T-helper 2 cell (primary cell): Measurements from ENCODE around the gene IFNAR1.
A peak's percentile ranks its signal among the peaks of the same experiment; 100 is the strongest.

ENCODE experiments used
- DNase-seq, 5 experiments: peaks; one replicate each; pipeline versions ENCODE4 v3.0.0 to v3.0.0-alpha.2; 2012 to 2022
- total RNA-seq, 2 donors: gene quantifications; one replicate each; lab custom pipeline; 2026; lab: John Stamatoyannopoulos, UW

IFNAR1 gene
- total RNA-seq: 28.7 to 59.1 reads per million in 2 donors

- peak; percentile 95 to 99 (median 98) for DNase-seq
Observed at GRCh38 chr21:33324291-33325221, at the start of gene IFNAR1. Gene IFNAR1 (plus strand): TSS chr21:33324970. CDS start chr21:33325056, 86 bp downstream.

- no peak for DNase-seq
Observed at GRCh38 chr21:33278721-33279120, 46.0 kb upstream of the IFNAR1 start.

GRCh38 chr21:33279330-33279820, 45.4 kb upstream of the IFNAR1 start:
- no peak for DNase-seq

- DNase-seq: no peak
Observed at GRCh38 chr21:33281096-33281652, 43.6 kb upstream of the IFNAR1 start.

- DNase-seq: no peak
Observed at GRCh38 chr21:33283203-33283602, 41.6 kb upstream of the IFNAR1 start.

- no peak for DNase-seq
Observed at GRCh38 chr21:33286076-33286475, 38.7 kb upstream of the IFNAR1 start.

GRCh38 chr21:33286600-33287456, 37.9 kb upstream of the IFNAR1 start:
- DNase-seq: no peak

GRCh38 chr21:33289199-33289819, 35.5 kb upstream of the IFNAR1 start:
- no peak for DNase-seq

GRCh38 chr21:33290441-33290840, 34.3 kb upstream of the IFNAR1 start:
- no peak for DNase-seq

- DNase-seq: no peak
Observed at GRCh38 chr21:33291686-33292085, 33.1 kb upstream of the IFNAR1 start.

- DNase-seq: no peak
Observed at GRCh38 chr21:33292724-33293123, 32.0 kb upstream of the IFNAR1 start.

GRCh38 chr21:33293136-33293535, 31.6 kb upstream of the IFNAR1 start:
- DNase-seq: no peak

- peak in 1 of 5 experiments; percentile 23 for DNase-seq
Observed at GRCh38 chr21:33293811-33294216, 31.0 kb upstream of the IFNAR1 start.

- DNase-seq: no peak
Observed at GRCh38 chr21:33296156-33296555, 28.6 kb upstream of the IFNAR1 start.

- peak in 2 of 5 experiments; percentile 11 to 58 for DNase-seq
Observed at GRCh38 chr21:33299181-33299752, 25.5 kb upstream of the IFNAR1 start.

- DNase-seq: no peak
Observed at GRCh38 chr21:33300701-33301631, 23.8 kb upstream of the IFNAR1 start.

GRCh38 chr21:33301632-33302002, 23.2 kb upstream of the IFNAR1 start:
- no peak for DNase-seq

- DNase-seq: no peak
Observed at GRCh38 chr21:33302055-33302454, 22.7 kb upstream of the IFNAR1 start.

- no peak for DNase-seq
Observed at GRCh38 chr21:33302796-33303195, 22.0 kb upstream of the IFNAR1 start.

GRCh38 chr21:33305344-33305671, 19.5 kb upstream of the IFNAR1 start:
- no peak for DNase-seq

- no peak for DNase-seq
Observed at GRCh38 chr21:33305938-33306337, 18.8 kb upstream of the IFNAR1 start.
